HG03469 (cell line): ENCODE data around the gene PTPRG.

ENCODE experiments used
- ATAC-seq: cut with Tn5 transposase; IDR thresholded peaks from one replicate; pipeline ENCODE4 v1.9.1; 2021; ENCODE audit warnings: mild to moderate bottlenecking, moderate library complexity, moderate number of reproducible peaks; ENCODE audit not compliant: unreplicated experiment

Gene PTPRG

DNA sequence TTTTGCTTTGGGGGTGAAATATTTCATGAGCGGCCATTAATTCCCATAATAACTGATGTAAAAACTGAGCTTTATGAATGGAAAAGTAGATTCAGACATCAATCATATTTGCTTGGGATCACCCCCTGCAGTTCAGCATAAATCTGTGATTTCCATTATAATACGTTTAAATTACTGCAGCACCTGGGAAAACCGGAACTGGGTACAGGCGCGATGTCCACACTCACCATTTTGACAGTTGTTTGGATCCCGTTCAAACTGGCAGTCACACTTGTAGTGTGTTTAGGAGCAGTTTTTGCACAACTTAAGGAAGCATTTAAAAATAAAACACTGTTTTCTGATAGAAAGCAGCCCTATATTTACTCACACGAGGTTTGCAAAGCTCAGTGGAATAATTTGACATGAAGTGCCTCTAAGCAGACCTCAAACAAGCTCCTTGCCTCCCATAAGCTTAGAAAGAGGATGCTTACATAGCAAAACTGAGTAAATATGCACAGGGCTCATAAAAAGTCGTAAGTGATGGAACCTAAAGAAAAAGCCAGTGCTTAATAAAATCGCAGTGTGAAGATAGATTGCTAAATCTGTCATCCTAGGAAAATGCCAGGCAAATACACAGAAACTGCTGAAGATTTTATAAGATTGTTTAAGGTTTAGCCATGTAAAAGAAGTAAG lies 377.6 kb downstream of the PTPRG start:
- ATAC-seq = no peak

DNA sequence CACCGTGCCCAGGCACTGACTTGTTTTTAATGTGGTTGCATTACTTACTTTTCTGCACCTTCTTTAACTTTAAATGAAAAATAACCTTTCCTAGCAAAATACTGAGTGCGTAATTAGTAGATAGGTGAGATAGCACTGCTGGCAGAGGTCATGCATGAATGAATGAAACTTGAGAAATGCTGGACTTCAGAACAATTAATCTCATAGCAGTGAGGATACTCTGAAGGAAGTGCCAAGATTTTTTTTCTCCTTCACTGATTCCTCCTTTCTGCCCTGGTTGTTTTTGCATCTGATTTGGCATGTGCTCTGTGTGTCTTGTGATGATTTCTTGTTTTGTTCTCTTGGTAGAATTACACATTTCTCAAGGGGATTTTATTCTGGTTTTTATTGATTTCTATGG lies 378.9 kb downstream of the PTPRG start:
- no peak for ATAC-seq

DNA sequence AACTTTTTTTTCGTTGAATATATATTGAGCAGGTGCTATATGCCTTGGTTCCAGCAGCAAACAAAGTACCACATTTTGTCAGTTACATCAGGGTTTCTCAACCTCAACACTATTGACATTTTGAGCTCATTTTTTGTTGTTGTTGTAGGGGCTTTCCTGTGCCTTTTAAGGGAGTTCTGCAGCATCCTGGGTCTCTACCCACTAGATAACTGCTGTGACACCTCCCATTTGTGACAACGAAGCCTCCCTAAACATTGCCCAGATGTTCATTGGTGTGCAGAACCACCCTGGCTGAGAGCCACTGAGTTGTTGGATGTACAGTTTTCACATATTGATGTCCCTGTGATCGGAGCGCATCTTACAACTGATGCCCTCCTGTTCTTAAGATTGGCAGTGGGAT lies 382.6 kb downstream of the PTPRG start:
- no peak for ATAC-seq

DNA sequence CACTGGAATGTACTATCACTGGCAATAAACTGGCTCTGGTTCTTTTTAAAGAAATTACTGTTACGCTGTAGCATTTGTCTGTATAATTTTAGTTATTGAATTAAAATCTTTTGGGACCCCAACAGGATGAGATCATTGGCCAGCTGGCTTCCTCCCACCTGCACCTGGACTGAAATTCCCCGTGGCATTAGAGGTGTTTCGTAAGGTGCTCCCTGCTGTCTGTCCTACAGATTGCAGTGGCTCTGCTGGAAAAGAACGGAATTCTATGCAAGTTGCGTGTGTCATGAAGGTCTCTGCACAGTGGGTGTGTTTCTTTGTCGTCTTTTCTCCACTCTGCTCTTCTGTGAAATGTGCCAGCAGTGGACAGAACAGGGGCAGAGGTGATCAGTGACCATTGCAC lies 383.4 kb downstream of the PTPRG start:
- no peak for ATAC-seq

DNA sequence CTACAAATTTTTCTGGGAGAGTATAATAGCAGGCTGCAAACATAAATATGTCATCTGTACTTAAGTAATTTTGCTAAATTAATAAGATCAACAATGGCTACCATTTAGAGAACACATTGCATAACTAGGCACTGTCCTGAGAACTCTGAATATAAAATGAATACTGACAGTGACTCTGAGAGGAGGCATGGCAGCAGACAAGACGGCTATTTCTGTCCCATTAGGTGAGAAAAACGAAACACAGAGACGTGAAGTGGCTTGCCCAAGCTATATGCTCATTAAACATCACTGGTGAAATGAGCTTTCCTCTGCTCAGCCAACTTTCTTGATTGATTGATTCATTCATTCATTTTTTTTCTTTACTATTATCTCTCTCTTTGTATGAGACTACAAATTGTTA lies 384.3 kb downstream of the PTPRG start:
- no peak for ATAC-seq

DNA sequence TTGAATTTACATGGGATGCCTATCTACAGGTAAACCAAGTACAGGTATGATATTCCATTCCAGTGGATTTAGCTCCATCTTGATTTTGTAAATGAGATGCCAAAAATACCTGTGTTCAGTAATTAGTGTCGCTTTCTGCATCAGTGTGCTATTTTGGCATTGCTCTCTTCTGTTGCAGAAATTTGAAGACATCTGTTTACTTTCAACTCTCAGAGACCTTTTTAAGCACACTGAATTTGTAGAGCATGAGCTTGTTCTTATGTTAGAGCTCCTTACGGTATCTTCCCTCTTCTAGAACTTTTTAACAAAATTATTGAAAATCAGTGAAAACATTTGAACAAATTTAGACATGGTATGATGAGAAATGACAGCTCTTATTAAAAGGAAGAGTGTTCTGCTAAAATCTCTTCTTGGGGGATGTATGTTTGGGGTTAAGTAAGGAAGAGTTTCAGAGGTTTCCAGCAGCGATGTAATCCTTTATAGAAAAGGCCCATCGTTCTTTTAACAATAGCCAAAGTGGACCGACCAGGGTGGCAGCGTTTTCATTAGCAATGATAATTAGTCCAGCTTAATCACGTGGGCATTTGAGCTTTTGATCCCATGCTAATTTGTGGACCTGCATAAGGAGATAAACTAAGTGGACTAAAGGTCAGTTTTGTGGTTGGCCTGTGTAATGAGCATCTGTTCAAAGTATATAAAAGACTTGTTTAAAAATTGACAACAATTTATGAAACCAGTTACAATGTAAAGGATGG lies 385.4 kb downstream of the PTPRG start:
- ATAC-seq = no peak

DNA sequence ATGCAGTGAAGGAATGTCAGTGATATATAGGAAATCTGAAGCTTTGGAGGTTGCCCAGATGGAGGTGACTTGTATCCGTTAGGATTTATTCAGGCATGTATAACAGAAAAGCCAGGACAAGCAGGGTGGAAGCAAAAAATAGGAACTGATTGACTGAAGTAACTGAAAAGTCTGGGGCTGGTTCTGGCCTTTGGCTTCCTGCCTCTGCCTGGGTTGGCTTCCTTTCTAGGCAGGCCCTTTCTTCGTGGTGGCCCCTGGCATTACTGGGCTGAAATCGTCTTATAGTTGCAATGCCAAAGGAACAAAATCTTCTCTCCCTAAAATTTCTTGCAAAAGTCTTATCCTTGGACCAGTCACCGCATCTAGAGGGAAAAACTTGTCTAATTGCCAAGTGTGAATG lies 386.1 kb downstream of the PTPRG start:
- ATAC-seq = no peak

DNA sequence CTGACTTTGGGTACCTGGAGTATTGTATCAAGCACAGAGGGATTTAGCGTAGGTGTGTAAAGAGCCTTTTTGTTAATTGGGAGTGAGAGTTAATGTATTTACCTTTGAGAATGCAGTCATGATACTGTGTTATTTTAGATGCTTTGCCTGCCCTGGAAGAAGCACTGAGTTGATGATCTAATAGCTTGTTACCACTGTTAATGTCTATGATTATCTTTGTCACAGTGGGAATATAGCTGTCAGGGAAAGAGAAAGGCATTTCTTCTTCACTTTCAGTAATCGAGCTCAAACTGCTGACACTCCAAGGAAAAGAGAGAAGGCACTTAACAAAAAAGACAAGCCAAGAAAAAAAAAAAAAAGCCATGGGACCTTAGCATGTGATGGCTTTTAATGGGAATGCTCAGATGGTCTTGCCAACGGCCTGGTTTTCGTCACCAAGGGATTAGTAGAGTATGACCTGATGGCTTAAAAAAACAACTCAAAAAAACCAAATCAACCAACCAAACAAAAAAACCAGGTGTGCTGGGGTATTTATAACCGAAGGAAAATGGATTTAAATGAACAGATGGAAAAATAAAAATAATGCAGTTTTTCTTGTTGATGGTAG lies 387.4 kb downstream of the PTPRG start:
- no peak for ATAC-seq

DNA sequence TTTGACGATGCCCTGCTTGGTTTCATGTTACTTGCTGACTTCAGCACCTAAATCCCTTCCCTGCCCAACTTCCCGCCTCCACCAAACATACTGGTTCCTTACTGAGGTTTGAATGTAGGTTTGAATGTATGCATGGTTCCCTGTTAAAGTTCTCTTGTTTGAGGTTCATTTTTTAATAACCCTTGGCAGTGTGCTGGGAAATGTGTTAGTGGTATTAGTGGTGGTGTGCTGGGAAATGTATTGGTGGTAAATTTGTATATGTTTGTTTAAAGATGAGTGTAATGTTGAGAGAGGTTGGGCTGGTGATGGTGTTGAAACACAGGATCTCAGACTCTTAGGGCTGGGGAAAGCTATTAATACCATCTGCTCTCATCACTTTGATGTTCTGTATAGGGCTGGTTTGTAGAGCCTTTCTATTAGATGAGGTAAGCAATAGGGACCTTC lies 392.7 kb downstream of the PTPRG start:
- no peak for ATAC-seq

DNA sequence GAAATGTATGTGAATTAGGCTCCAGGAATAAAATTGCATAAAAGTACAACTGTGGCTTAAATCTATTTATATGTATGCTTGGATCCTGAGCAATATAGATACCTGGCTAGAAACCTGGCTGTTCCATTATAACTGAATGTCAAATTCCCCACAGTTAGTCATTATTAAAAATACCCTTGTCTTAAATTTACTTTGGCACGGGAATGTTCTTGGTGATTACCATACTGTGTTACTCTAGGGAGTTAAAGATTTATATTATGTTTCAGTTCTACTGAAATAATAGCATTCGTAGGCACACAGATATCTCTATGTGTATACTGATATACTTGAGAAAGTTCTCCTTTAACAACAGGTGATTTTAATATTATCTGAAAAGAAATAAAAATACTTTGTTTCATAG lies 394.1 kb downstream of the PTPRG start:
- ATAC-seq = no peak

DNA sequence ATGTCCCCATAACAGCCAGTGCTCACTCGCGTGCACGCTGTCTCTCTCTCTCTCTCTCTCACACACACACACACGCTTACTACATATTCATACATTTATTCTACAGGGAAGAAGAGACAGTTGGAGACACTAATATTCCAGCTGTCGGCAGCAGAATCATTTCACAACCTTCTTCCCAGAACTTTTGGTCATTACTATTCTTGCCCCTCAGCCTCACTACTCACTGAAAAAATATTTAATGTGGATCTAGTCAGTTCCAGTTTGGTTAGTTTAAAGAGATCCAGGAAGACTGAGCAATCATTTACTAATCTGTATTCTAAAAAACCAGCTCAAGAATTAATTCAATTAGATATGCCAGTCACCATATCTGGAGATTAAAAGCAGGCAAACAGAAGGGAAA lies 394.9 kb downstream of the PTPRG start:
- ATAC-seq = no peak

DNA sequence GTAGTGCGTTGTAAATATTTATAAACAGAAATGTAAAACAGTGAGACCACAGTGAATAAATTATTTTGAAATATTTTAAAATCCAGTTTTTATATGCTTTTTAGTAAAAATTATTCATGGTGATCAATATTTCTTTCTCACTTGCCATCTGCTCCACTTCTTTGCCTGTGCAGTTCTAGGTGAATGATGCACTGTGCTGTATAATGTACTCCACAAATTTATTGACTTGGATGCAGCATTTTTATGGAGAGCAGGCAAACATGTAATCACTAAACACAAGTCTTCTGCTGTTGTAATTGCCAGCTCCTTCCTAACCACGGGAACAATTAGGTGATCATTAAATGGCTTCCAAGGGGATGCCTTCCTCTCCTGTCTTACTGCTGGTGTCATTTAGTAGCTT lies 395.9 kb downstream of the PTPRG start:
- no peak for ATAC-seq

DNA sequence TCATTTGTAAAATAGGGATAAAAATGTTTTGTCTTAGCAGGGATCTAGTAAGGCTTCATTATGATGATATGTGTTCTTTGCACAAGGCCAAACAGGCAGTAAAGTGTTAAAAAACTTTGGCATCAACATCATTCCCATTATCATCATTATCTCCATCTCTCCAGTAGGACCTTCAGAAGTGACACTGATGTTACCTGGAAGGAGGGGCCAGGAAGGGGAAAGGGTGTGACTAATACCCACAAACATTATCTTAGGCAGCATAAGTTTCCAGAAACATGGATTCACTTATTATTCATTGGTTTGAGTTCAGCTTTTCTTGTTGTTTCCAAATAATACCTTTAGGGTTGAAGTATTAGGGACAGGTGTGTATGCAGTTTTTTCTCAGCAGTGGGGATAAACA lies 399.6 kb downstream of the PTPRG start:
- no peak for ATAC-seq

DNA sequence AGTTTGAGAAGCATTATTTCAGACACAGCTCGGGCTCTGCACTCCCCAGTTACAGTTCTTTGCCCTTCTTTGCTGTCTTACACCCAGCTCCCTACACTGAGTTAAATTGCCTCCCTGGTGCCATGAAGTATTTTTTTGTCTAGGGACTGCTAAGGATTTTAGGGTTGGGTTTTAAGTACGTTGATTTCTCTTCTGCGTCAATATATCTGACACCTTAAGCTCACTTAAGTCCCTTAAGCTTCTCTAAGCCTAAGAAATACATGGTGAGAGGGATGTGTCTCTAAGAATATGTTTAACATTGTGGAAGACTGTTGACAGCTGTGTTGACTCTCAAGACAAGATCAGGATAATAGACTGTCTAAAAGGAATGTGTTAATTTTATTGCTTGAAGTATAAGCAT lies 400.5 kb downstream of the PTPRG start:
- no peak for ATAC-seq

DNA sequence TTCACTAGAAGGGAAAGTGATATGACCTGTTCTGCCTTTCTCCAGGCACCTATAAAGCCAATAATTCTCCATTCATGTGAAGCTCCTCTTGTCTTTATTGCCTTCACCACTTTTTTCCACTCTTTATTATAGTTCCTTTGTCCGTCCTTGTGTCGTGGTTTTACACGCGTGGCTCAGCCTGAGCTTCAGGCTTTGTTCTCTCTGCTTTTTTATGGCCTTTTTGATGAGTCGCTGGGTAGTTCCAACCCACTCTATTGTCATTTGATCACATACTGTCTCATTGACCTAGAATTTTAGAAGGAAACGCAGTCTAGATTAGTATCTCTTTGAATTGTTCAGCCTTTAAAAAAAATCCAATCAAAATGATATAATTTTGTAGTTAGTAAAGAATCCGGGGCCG lies 403.2 kb downstream of the PTPRG start:
- no peak for ATAC-seq

DNA sequence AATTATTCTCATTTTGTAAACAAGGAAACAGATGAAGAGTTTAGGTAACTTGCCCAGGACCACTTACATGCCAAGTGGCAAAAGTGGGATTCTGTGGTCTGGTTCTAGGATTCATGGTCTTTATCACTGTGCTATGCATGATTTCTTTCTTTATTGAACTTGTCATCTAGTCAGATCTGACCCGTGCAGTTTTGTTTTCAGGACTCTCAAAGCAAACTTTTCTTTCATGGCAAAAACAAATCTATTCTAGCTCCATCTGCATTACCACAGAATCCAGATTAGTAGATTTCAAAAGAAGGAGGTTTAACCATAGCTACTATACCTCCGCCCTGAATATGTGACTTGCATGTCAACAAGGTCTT lies 404.4 kb downstream of the PTPRG start:
- ATAC-seq = no peak

DNA sequence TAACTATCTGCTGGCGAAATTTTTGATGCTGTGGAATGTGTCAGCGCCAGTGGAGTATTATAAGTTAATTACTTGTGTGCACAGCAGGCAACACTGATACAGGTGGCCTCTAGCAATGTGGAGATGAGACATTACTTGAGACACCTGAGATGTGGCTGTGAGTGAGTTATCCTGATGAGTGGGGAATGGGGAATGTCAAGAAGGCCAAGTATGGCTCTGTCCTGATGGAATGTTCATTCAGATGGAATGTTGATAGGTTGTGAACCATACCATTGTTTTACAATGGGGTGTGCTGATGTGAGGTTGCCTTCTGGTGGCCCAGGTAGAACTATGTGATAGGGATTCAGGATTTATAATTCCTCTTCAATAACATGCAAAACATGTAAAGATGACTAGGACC lies 404.8 kb downstream of the PTPRG start:
- no peak for ATAC-seq

DNA sequence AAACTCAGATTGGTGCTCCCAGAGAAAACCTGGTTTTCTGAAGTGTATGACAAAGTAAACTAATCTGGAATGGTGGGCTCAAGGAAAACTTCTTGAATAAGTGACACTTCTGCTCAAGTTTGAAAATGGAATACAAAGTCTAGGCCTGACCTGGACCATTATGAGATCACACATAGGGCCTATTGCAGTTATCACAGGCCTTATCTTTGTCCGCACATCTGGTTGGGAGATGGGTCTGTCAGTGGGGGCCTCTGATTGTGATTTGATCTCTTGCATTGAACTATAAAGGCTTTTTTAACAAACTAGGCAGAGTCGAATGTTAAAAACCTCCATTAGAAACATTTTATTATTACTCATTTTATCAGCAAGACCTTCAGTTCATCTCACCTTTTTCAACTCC lies 405.6 kb downstream of the PTPRG start:
- ATAC-seq = no peak

DNA sequence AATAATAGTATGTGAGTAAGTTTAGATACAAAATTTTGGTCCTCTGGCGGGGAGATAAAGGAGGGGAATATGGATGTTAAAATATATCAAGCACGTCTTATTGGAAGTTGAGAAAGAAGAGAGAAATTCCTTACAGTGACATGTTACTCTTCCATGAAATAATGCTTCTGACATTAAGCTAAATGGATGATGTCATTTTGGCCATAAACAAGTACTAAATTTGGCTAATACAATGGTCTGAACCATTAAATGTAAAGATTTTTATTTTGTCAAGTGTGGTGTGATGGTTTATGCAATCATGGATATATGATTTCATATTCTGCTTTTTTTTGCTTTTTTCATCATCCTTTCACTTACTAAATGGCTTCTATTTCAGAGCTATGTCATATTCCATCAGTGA lies 406.6 kb downstream of the PTPRG start:
- ATAC-seq = no peak

DNA sequence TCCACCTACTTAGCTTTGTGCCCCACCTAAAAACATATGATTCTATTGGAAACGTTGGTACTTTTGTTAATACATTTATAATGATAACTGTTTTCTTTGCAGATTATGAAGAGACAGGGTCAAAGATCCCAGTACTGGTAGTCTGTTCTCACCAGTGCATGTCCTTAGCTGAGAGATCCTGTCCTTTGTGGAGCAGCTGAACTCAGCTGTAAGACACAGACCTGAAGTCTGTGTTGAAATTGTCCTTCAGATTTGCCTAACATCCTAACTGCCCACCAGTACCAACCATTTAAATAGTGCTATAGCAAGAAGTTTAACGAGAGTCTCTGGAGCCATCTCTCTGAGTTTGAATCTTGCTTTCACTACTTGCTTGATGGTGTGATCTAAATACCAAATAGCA lies 413.3 kb downstream of the PTPRG start:
- no peak for ATAC-seq

DNA sequence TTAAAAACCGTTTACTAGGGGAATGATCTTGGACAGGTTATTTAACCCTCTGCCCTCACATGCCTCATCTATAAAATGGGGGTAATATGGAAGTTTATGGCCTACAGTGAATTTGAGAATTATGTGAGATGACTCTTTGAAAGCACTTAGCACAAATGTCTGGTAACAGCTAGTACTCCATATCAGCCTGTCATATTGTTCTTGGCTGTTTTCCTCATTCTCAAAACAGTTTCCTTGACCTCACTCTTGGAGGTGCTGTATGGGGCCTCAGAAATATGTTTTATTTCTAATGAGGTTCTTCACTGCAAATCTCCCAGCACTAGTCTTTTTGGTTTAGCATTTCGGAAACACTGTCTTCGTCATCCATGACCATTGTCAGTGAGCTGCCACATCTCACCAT lies 413.8 kb downstream of the PTPRG start:
- no peak for ATAC-seq

DNA sequence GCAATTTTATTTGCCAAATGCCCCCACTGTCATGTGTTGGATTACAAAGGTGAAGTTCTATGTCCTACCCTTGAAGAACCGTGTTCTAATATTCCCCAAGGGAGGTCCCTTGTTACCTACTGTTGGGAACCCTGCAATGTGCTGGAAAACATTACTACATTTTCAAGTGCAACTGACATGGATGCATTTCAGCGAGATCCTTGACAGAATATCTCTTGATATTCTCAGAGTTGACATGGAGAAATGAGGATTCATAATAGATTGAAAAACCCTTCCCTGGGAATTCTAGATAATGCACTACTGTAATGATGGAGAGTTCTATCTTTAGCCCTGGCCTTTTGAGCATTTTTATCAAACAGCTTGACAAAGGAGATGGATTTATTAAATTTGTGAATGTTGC lies 414.6 kb downstream of the PTPRG start:
- ATAC-seq = no peak
